ENCODE results near the gene MORN3.
"Not testable (repeated sequence)": the region's sequence is repeated elsewhere in the genome, so short reads cannot be mapped to it uniquely, and the experiment has no call there.

Gene MORN3

GRCh38 chr12:121669521-121669900 lies at the start of gene MORN3:
MORN3 (minus strand) TSS chr12:121669654; CDS start chr12:121669483, 171 bp downstream.
- DNase-seq (ENCODE audit: low read depth): no peak

GRCh38 chr12:121718653-121719239 lies 49.3 kb upstream of the MORN3 start:
- DNase-seq (ENCODE audit: low read depth): no peak

GRCh38 chr12:121717041-121717699 lies 47.7 kb upstream of the MORN3 start:
- DNase-seq (ENCODE audit: low read depth): no peak

GRCh38 chr12:121715862-121716435 lies 46.5 kb upstream of the MORN3 start:
- DNase-seq (ENCODE audit: low read depth): no peak

GRCh38 chr12:121715055-121715454 lies 45.6 kb upstream of the MORN3 start:
- DNase-seq (ENCODE audit: low read depth): not testable (repeated sequence)

- no peak for DNase-seq (ENCODE audit: low read depth)
Measured at GRCh38 chr12:121713793-121714192, 44.3 kb upstream of the MORN3 start.

- no peak for DNase-seq (ENCODE audit: low read depth)
Measured at GRCh38 chr12:121713257-121713777, 43.9 kb upstream of the MORN3 start.

- peak; percentile 73 for DNase-seq (ENCODE audit: low read depth)
Measured at GRCh38 chr12:121712461-121713256, 43.2 kb upstream of the MORN3 start, which contains the start of gene TMEM120B. TMEM120B (plus strand) TSS chr12:121712752; CDS start chr12:121712896, 144 bp downstream.

- peak; percentile 1 for DNase-seq (ENCODE audit: low read depth)
Measured at GRCh38 chr12:121712190-121712460, 42.7 kb upstream of the MORN3 start.

- DNase-seq (ENCODE audit: low read depth): no peak
Measured at GRCh38 chr12:121711361-121712189, 42.1 kb upstream of the MORN3 start.

GRCh38 chr12:121709478-121709961 lies 40.1 kb upstream of the MORN3 start:
- DNase-seq (ENCODE audit: low read depth): no peak

- not testable (repeated sequence) for DNase-seq (ENCODE audit: low read depth)
Measured at GRCh38 chr12:121709064-121709424, 39.6 kb upstream of the MORN3 start.

- DNase-seq (ENCODE audit: low read depth): no peak
Measured at GRCh38 chr12:121708313-121709063, 39.0 kb upstream of the MORN3 start.

GRCh38 chr12:121705514-121705913 lies 36.1 kb upstream of the MORN3 start:
- no peak for DNase-seq (ENCODE audit: low read depth)

- no peak for DNase-seq (ENCODE audit: low read depth)
Measured at GRCh38 chr12:121702944-121703343, 33.5 kb upstream of the MORN3 start.

- no peak for DNase-seq (ENCODE audit: low read depth)
Measured at GRCh38 chr12:121701667-121702277, 32.3 kb upstream of the MORN3 start.

GRCh38 chr12:121697861-121698260 lies 28.4 kb upstream of the MORN3 start:
- not testable (repeated sequence) for DNase-seq (ENCODE audit: low read depth)

- no peak for DNase-seq (ENCODE audit: low read depth)
Measured at GRCh38 chr12:121697093-121697698, 27.7 kb upstream of the MORN3 start.

GRCh38 chr12:121693155-121693687 lies 23.8 kb upstream of the MORN3 start:
- DNase-seq (ENCODE audit: low read depth): no peak

GRCh38 chr12:121692744-121693143 lies 23.3 kb upstream of the MORN3 start:
- DNase-seq (ENCODE audit: low read depth): not testable (repeated sequence)
